HCT116 (cell line): Measurements from ENCODE around the gene FAM20C. TPM values are rescaled to one million over a fixed set of nuclear protein-coding genes. Genes with fewer than 3 reads are reported as not detected.

Source experiments
- ATAC-seq: fragments of 200-7000 bp; cut with Tn5 transposase; 2 replicates; pipeline ENCODE4 v1.9.1; 2020; ENCODE audit warnings: mild to moderate bottlenecking, moderate library complexity
- BruUV-seq: library from RNA; stranded (reverse); fragments of 400-500 nt; replicated peaks from 2 replicates; lab custom pipeline; 2021; lab: Mats Ljungman, UMichigan
- CTCF ChIA-PET: fragments of 300-600 bp; sonication (Branson Sonifier 250); formaldehyde crosslinking; loops from one replicate; lab custom pipeline; 2021; ENCODE audit warnings: antibody characterized with exemption; lab: Charles Lee
- POLR2A ChIA-PET: fragments of 300-600, 350-600 bp; sonication (Branson Sonifier 250); formaldehyde crosslinking; loops from one replicate; lab custom pipeline; 2021; ENCODE audit warnings: antibody characterized with exemption; lab: Charles Lee
- RAD21 ChIA-PET, 2 experiments: fragments of 300-600 bp; sonication (Branson Sonifier 250); formaldehyde crosslinking; loops; one replicate each; lab custom pipeline; 2023; ENCODE audit warnings: low total read pairs in 2 of 2; ENCODE audit not compliant: uncharacterized antibody in 2 of 2, unreplicated experiment in 2 of 2, low non-redundant PET in 1 of 2; lab: Charles Lee
- DNase-seq: peaks from one replicate; pipeline ENCODE4 v3.0.0-alpha.2; 2010; ENCODE audit warnings: low read depth, low spot score
- H2AFZ ChIP-seq: fragments of 200-600 bp; shearing (Covaris generic), sonication (generic); 2 replicates; pipeline ENCODE4 v1.6.1; 2017; ENCODE audit warnings: low read depth, mixed run types, mixed read lengths, antibody characterized with exemption, low read length; ENCODE audit not compliant: poor library complexity, severe bottlenecking
- H3K27ac ChIP-seq: 2 replicates; pipeline ENCODE4 v1.5.1; 2012; ENCODE audit warnings: low read depth, low read length
- H3K27me3 ChIP-seq: fragments of 200-600 bp; sonication (generic); 2 replicates; pipeline ENCODE4 v1.6.1; 2016; ENCODE audit warnings: mixed run types, low read length, mixed read lengths; ENCODE audit not compliant: insufficient read depth
- H3K36me3 ChIP-seq, 2 experiments: fragments of 200-500 bp in 1 of 2; fragments of 200-600 bp in 1 of 2; sonication (Bioruptor generic) in 1 of 2; sonication (generic) in 1 of 2; 2 replicates each; pipeline versions ENCODE4 v1.5.1 to v1.6.1; 2014 to 2016; ENCODE audit warnings: low read length in 2 of 2, inconsistent platforms in 1 of 2, mixed read lengths in 1 of 2, mixed run types in 1 of 2; ENCODE audit not compliant: insufficient read depth in 2 of 2, control insufficient read depth in 1 of 2
- H3K4me1 ChIP-seq, 2 experiments: fragments of 200-600 bp in 1 of 2; sonication (generic) in 1 of 2; 2 replicates each; pipeline versions ENCODE4 v1.5.1 to v1.6.1; 2012 to 2017; ENCODE audit warnings: low read length in 2 of 2, inconsistent platforms in 1 of 2, mild to moderate bottlenecking in 1 of 2, mixed read lengths in 1 of 2, mixed run types in 1 of 2, moderate library complexity in 1 of 2; ENCODE audit not compliant: insufficient read depth in 2 of 2, control insufficient read depth in 1 of 2
- H3K4me2 ChIP-seq: fragments of 200-600 bp; sonication (generic); 2 replicates; pipeline ENCODE4 v1.6.1; 2017; ENCODE audit warnings: mixed run types, low read length, mixed read lengths
- H3K4me3 ChIP-seq, 2 experiments: fragments of 200-600 bp in 1 of 2; sonication (generic) in 1 of 2; replicated peaks in 1 of 2; 2 replicates each; pipeline ENCODE4 v1.5.1; 2011 to 2016; ENCODE audit warnings: low read length in 2 of 2, control low read depth in 1 of 2, low read depth in 1 of 2, mild to moderate bottlenecking in 1 of 2, mixed read lengths in 1 of 2, mixed run types in 1 of 2
- H3K79me2 ChIP-seq: fragments of 200-600 bp; sonication (generic); 2 replicates; pipeline ENCODE4 v1.6.1; 2017; ENCODE audit warnings: mild to moderate bottlenecking, mixed run types, low read length, moderate library complexity, mixed read lengths; ENCODE audit not compliant: insufficient read depth
- H3K9ac ChIP-seq: fragments of 200-600 bp; sonication (generic); 2 replicates; pipeline ENCODE4 v1.6.1; 2016; ENCODE audit warnings: low read length, mixed read lengths
- H3K9me2 ChIP-seq: fragments of 200-600 bp; sonication (generic), shearing (Covaris generic); 2 replicates; pipeline ENCODE4 v1.6.1; 2017; ENCODE audit warnings: mixed run types, mild to moderate bottlenecking, moderate library complexity; ENCODE audit not compliant: insufficient read depth
- H3K9me3 ChIP-seq, 2 experiments: fragments of 200-500 bp in 1 of 2; fragments of 200-600 bp in 1 of 2; sonication (Bioruptor generic) in 1 of 2; sonication (generic) in 1 of 2; 2 replicates each; pipeline ENCODE4 v1.6.1; 2014 to 2017; ENCODE audit warnings: low read length in 2 of 2, mixed read lengths in 2 of 2, inconsistent platforms in 1 of 2, low read depth in 1 of 2, mild to moderate bottlenecking in 1 of 2, mixed run types in 1 of 2, moderate library complexity in 1 of 2; ENCODE audit not compliant: control insufficient read depth in 1 of 2, insufficient read depth in 1 of 2
- H4K20me1 ChIP-seq: fragments of 200-600 bp; sonication (generic), shearing (Covaris generic); 2 replicates; pipeline ENCODE4 v1.6.1; 2017; ENCODE audit warnings: mixed run types, mild to moderate bottlenecking, moderate library complexity; ENCODE audit not compliant: insufficient read depth
- CBX3 ChIP-seq: IDR thresholded peaks from 2 replicates; pipeline ENCODE4 v1.6.1; 2012; ENCODE audit warnings: low read depth
- EZH2phosphoT487 ChIP-seq: fragments of 200-600 bp; IDR thresholded peaks from 2 replicates; pipeline ENCODE4 v1.6.1; 2018; ENCODE audit warnings: antibody characterized with exemption, borderline replicate concordance
- POLR2A ChIP-seq: IDR thresholded peaks from 2 replicates; pipeline ENCODE4 v1.7.0; 2011; ENCODE audit warnings: borderline replicate concordance; ENCODE audit not compliant: insufficient read depth, insufficient read length; ENCODE audit errors: extremely low read depth
- POLR2AphosphoS5 ChIP-seq: IDR thresholded peaks from 2 replicates; pipeline ENCODE4 v1.6.1; 2011; ENCODE audit warnings: mild to moderate bottlenecking, low read depth, low read length, moderate library complexity
- SIN3A ChIP-seq: IDR thresholded peaks from 2 replicates; pipeline ENCODE4 v1.6.1; 2012; ENCODE audit warnings: low read depth
- TCF7L2 ChIP-seq: IDR thresholded peaks from 2 replicates; pipeline ENCODE4 v1.7.0; 2011; ENCODE audit warnings: borderline replicate concordance, inconsistent platforms; ENCODE audit not compliant: insufficient read depth, insufficient read length; ENCODE audit errors: extremely low read depth
- YY1 ChIP-seq: IDR thresholded peaks from 2 replicates; pipeline ENCODE4 v1.6.1; 2011; ENCODE audit warnings: low read length, low read depth, moderate library complexity, mild to moderate bottlenecking; ENCODE audit not compliant: insufficient replicate concordance; ENCODE audit errors: extremely low read depth
- ZFX ChIP-seq: fragments of 450-650 bp; IDR thresholded peaks from 2 replicates; pipeline ENCODE4 v1.6.1; 2017
- ZNF274 ChIP-seq: fragments of 200-500 bp; sonication (Bioruptor generic); IDR thresholded peaks from 2 replicates; pipeline ENCODE4 v1.6.1; 2014; ENCODE audit warnings: mild to moderate bottlenecking, low read depth, low read length, inconsistent platforms
- intact Hi-C: fragments of 100-400 bp; cut with micrococcal nuclease; formaldehyde crosslinking; loops from 2 replicates; pipeline ENCODE4 v1.10.0; 2022
- total RNA-seq: library from RNA; stranded (reverse); gene quantifications from one replicate; pipeline ENCODE4 v1.2.1, GENCODE V29; 2021; ENCODE audit not compliant: unreplicated experiment
- TF ChIP-seq, protein P1 (sequence below), 3 experiments: fragments of 200-600 bp in 1 of 3; sonication (generic) in 1 of 3; IDR thresholded peaks in 2 of 3; conservative IDR thresholded peaks in 1 of 3; 2 replicates each; pipeline ENCODE4 v1.5.1; 2012 to 2017; ENCODE audit warnings: low read depth in 2 of 3, low read length in 2 of 3, antibody characterized with exemption in 1 of 3, borderline replicate concordance in 1 of 3, control low read depth in 1 of 3, mild to moderate bottlenecking in 1 of 3, mixed read lengths in 1 of 3, mixed run types in 1 of 3, moderate library complexity in 1 of 3; ENCODE audit not compliant: insufficient read depth in 1 of 3
- TF ChIP-seq, protein P2 (sequence below): IDR thresholded peaks from 2 replicates; pipeline ENCODE4 v1.6.1; 2012
- TF ChIP-seq, protein P3 (sequence below): IDR thresholded peaks from 2 replicates; pipeline ENCODE4 v1.6.1; 2012; ENCODE audit warnings: low read depth

FAM20C gene
- total RNA-seq, 1 experiment from 2014 or later, result 27.1 TPM

DNA sequence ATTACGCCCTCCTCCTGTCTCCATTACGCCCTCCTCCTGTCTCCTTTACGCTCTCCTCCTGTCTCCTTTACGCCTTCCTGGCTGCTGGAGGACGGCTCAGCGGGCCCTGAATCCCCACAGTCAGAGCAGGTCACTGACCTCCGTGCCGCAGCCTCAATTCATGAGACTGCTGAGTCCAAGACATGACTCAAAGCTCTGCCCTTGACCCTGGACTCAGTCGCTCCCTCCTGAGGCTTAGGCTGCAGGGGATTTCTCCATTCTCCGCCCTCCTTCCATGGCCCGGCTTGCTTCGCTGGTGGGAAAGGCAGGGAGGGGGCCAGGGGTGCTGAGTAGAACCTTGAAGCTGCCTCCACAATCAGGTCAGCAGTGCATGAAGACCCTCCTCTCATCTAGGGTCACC lies 76.6 kb downstream of the FAM20C start:
- no peaks in the 10 kb centered on the region for H4K20me1 ChIP-seq
- ATAC-seq (no peak), DNase-seq (no peak)
- H3K4me2 ChIP-seq, result no peak overlapping the region
- BruUV-seq, result no TSS peak
- no peaks in the 10 kb centered on the region for H3K79me2 ChIP-seq
- H3K27me3 ChIP-seq, result no peaks in the 10 kb centered on the region
- H3K4me1 ChIP-seq, result no peaks in the 10 kb centered on the region
- no peak overlapping the region for H3K9ac ChIP-seq
- H3K9me3 ChIP-seq, result peaks cover 4% of the 10 kb centered on the region in 2 experiments; a peak in 1 of 4 replicates
- intact Hi-C loops, result no loop called here
- H3K9me2 ChIP-seq, result no peaks in the 10 kb centered on the region
- H2AFZ ChIP-seq, result no peak overlapping the region
- POLR2A ChIA-PET, result no interaction called here
- CTCF ChIA-PET, result no interaction called here
- H3K4me3 ChIP-seq, result no peak overlapping the region
- no peak overlapping the region for H3K27ac ChIP-seq
- TF ChIP-seq CBX3, result no peak
- TF ChIP-seq ZFX, result no peak
- no peak for TF ChIP-seq EZH2phosphoT487
- no peak for TF ChIP-seq ZNF274
- no peak for TF ChIP-seq TCF7L2
- TF ChIP-seq POLR2A, result no peak
- TF ChIP-seq, protein P1, sequence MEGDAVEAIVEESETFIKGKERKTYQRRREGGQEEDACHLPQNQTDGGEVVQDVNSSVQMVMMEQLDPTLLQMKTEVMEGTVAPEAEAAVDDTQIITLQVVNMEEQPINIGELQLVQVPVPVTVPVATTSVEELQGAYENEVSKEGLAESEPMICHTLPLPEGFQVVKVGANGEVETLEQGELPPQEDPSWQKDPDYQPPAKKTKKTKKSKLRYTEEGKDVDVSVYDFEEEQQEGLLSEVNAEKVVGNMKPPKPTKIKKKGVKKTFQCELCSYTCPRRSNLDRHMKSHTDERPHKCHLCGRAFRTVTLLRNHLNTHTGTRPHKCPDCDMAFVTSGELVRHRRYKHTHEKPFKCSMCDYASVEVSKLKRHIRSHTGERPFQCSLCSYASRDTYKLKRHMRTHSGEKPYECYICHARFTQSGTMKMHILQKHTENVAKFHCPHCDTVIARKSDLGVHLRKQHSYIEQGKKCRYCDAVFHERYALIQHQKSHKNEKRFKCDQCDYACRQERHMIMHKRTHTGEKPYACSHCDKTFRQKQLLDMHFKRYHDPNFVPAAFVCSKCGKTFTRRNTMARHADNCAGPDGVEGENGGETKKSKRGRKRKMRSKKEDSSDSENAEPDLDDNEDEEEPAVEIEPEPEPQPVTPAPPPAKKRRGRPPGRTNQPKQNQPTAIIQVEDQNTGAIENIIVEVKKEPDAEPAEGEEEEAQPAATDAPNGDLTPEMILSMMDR (IDR thresholded peaks at IDR 0.05 in 2 of 3, conservative IDR thresholded peaks at IDR 0.05 in 1 of 3; ENCODE audit: borderline replicate concordance in 1 of 3, insufficient read depth in 1 of 3, low read depth in 2 of 3, low read length in 2 of 3), result no peak
- TF ChIP-seq YY1, result no peak
- no peak for TF ChIP-seq POLR2AphosphoS5
- TF ChIP-seq, protein P2, sequence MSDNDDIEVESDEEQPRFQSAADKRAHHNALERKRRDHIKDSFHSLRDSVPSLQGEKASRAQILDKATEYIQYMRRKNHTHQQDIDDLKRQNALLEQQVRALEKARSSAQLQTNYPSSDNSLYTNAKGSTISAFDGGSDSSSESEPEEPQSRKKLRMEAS, result no peak
- TF ChIP-seq, protein P3, sequence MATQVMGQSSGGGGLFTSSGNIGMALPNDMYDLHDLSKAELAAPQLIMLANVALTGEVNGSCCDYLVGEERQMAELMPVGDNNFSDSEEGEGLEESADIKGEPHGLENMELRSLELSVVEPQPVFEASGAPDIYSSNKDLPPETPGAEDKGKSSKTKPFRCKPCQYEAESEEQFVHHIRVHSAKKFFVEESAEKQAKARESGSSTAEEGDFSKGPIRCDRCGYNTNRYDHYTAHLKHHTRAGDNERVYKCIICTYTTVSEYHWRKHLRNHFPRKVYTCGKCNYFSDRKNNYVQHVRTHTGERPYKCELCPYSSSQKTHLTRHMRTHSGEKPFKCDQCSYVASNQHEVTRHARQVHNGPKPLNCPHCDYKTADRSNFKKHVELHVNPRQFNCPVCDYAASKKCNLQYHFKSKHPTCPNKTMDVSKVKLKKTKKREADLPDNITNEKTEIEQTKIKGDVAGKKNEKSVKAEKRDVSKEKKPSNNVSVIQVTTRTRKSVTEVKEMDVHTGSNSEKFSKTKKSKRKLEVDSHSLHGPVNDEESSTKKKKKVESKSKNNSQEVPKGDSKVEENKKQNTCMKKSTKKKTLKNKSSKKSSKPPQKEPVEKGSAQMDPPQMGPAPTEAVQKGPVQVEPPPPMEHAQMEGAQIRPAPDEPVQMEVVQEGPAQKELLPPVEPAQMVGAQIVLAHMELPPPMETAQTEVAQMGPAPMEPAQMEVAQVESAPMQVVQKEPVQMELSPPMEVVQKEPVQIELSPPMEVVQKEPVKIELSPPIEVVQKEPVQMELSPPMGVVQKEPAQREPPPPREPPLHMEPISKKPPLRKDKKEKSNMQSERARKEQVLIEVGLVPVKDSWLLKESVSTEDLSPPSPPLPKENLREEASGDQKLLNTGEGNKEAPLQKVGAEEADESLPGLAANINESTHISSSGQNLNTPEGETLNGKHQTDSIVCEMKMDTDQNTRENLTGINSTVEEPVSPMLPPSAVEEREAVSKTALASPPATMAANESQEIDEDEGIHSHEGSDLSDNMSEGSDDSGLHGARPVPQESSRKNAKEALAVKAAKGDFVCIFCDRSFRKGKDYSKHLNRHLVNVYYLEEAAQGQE, result no peak
- TF ChIP-seq SIN3A, result no peak
- H3K36me3 ChIP-seq, result no peaks in the 10 kb centered on the region
- RAD21 ChIA-PET, result no interaction called here
